ENCODE results near the gene CHKB.
A peak's percentile ranks its signal among the peaks of the same experiment; 100 is the strongest.

CHKB gene

DNA sequence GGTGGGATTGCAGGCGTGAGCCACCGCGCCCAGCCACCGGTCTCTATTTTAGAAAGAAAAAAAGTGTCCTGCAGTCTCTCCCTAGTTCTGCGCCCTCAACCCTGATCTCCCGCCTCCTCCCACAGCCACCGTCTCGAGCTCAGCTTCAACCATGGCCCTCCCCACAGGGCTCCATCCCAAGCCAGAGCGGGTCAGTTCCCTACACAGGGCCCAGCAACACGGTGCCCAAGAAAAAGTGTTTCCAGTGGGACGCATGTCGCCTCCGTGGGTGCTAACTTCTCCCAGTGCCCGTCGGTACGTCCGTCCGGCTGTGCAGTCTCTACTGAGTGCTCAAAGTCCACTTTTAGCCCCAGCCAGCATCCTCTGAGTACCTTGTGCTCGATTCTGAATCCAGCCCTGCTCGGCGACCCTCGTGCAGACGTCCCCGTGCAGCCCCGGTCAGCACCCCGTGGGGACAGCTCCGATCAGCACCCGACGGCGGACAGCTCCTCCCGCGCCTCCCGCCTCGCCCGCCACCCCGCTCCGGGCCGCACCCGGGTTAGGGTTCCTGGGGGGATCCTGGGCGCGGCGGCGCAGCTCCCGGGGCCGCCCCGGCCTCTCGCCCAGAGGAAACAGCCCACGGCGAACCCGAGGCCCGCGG lies 17.3 kb upstream of the CHKB start:
- peak; percentile 33 for DNase-seq (ENCODE audit: low read depth)

DNA sequence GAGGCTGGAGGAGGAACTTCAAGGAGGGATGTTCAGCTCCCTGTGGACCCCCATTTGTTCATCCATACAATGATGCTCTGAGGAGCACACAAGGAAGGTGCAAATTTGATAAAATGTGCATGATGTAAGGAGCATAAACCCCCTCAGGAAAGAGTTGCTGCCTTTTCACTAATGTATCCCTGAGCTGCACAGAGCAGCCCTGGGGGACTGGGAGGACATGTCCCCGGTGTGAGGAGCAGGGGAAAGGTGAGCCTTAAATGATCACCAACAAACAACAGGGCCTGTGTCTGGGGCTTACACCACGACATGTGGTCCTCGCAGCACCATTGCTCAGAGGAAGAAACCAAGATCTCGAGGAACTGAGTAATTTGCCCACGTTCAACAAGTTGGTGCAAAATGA lies 14.4 kb upstream of the CHKB start:
- no peak for DNase-seq (ENCODE audit: low read depth)

DNA sequence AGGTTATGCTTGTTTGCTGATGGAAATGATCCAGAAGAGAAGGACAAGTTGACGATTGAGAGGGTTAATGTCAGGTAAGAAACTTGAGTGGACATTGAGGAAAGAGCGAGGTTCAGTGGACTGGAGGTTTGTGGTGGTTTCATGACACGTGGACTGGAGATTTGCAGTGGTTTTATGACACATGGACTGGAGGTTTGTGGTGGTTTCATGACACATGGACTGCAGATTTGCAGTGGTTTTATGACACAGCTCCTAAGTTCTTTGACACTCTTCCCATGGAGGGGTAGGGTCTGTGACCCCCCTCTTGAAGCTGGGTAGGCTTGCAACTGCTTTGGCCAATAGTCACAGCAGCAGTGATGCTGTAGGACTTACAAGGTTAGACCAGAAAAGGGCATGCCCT lies 12.5 kb upstream of the CHKB start:
- DNase-seq (ENCODE audit: low read depth), result no peak

DNA sequence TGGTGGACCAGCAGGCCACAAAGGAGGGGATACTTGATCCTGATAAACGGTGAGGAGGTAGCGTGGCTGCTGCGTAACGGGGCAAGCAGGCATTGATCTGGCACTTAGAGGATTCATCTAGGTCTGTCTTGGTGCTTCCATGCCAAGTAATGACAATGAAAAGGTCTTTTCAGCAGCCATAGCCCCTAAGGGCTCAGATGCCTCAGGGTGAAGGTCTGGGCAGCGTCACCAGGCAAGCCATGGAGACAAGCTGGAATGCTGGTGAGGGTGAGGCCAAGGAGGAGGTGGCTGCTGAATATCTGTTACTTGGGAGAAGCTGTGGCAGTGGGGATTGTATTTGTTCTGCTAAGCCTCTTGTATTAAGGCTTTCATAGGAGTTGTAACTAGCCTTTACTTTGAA lies 4.8 kb upstream of the CHKB start:
- no peak for DNase-seq (ENCODE audit: low read depth)

DNA sequence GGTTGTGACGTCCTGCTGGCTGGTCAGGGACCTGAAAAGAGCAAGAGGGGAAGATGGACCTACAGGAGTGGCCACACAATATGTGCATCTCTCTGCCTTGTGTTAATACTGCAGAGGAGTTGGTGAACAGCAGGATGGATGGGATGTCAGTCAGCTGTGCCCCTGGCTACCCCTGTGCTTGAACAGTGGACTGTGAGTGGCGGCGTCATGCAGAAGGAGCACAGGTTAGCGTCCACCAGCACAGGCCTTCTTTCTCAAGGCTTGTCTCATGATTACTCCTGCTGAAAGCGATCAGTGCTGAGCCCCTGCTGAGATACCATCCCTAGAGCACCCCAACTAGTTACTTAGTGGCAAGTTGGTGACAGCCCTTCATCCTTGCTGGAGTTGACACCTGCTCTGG lies 3.8 kb upstream of the CHKB start:
- DNase-seq (ENCODE audit: low read depth), result no peak

DNA sequence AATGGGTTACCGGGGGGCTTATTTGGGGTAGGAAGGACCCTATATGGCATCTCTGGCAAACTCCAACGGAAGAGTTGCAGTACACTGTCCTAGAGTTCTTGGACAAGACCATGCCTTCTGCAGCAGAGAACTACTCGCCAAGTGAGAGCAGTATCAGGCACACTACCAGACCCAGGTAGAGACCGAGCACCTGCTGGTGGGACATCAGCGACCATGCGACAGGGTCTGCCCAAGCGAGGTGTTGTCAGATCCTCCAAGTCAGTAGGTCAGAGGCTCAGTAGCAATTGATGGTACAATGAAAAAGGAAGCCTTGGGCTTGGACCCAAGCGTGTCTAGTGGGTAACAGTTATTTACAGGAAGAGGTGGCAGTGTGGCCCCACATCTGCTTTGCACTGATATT lies 3.1 kb upstream of the CHKB start:
- no peak for DNase-seq (ENCODE audit: low read depth)

DNA sequence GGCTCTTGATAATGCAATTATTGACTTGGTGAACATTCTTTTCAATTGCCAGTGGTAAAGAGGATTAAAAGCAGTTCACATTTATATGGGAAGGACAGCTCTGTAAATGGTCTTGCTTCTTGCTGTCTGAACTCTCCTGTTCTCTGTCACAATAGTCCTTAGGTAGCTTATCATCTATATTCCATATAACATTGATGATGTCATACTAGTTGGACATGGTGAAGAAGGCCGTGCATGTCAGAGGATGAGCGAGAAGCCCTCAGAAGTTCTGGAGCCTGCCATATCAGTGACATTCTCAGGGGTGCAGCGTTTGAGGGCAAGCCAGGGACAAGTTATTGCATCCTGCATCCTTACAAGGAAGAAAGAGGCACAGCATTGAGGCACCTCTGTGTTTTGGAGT lies 2.6 kb upstream of the CHKB start:
- DNase-seq (ENCODE audit: low read depth), result no peak

DNA sequence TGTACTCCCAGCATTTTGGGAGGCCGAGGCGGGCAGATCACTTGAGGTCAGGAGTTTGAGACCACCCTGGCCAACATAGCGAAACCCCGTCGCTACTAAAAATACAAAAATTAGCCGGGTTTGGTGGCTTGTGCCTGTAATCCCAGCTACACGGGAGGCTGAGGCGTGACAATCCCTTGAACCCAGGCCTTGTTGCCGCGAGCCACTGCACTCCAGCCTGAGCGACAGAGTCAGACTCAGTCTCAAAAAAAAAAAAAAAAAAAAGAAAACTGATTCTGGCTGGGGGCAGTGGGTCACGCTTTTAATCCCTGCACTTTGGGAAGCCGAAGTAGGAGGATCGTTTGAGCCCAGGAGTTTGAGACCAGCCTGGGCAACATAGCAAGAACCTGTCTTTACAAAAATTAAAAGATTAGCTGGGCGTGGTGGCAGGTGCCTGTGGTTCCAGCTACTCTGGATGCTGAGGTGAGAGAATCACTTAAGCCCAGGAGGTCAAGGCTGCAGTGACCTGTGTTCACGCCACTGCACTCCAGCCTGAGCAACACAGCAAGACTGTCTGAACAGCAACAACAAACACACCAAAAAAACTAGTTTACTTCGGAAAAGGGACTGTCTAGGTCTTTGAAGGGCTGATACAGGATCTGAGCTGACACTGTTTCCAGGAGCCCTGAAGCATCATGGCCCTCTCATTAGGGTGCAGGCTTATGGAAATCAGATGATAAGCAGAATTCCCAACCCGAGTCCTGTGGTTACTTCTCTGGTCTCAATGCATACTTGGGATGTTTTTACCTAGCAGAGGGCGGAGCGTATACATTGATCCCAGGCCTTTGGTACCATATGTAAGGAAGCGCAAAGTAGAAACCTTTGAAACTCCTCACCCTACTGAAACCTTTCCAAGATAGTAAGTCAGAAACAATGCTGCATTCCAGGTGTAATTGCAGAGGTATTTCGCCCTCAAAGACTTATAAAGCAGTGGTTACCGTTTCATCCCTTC lies 1.8 kb upstream of the CHKB start:
- no peak for DNase-seq (ENCODE audit: low read depth)

DNA sequence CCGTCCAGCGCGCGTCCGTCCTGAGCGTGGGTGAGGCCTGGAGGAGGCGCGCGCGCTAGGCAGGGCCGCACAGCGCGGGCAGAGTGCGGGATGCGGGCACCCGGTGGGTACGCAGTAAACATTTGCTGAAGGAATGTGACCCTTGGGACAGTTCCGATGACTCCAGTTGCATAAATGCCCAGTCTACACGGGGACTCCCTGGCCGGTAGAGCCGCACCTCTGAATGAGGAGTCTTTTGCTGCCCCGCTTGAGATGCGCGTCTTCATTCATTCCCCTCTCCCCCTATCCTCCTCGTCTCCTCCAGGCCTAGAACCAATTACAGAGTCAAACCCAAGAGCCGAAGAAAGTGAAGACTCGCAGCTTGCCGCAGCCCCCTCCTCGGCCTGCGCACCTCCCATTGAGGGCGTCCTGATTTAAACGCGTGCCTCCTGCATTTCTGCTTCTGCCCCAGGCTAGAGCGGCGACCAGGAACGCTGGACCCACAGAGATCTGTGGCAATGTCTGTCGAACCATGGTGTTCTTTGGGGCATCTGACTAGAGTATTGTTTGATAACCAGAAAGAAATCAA lies 729 bp upstream of the CHKB start:
- no peak for DNase-seq (ENCODE audit: low read depth)

DNA sequence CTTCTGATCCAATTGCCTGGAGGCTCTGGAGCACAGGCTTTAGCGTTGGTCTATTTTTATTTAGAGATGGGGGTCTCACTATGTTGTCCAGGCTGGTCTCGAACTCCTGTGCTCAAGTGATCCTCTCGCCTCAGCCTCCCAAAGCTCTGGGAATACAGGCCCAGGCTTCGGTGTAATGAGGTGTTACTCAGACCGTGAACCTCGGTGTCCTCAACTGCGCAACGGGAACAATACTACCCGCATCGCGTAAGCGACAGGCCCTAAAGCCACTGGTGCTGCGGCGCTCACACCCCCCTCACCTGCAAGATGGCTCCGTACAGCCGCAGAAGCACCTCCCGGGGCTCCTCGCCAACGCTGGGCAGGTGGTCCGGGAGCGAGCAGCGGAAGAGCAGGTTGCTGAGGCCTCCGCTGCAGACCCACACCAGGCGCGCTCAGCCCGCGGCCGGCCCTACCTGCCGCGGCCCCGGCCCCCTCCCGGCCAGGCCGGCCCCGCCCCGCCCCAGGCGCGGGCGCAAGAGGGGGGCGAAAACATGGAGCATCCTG lies 628 bp downstream of the CHKB start:
- no peak for DNase-seq (ENCODE audit: low read depth)

DNA sequence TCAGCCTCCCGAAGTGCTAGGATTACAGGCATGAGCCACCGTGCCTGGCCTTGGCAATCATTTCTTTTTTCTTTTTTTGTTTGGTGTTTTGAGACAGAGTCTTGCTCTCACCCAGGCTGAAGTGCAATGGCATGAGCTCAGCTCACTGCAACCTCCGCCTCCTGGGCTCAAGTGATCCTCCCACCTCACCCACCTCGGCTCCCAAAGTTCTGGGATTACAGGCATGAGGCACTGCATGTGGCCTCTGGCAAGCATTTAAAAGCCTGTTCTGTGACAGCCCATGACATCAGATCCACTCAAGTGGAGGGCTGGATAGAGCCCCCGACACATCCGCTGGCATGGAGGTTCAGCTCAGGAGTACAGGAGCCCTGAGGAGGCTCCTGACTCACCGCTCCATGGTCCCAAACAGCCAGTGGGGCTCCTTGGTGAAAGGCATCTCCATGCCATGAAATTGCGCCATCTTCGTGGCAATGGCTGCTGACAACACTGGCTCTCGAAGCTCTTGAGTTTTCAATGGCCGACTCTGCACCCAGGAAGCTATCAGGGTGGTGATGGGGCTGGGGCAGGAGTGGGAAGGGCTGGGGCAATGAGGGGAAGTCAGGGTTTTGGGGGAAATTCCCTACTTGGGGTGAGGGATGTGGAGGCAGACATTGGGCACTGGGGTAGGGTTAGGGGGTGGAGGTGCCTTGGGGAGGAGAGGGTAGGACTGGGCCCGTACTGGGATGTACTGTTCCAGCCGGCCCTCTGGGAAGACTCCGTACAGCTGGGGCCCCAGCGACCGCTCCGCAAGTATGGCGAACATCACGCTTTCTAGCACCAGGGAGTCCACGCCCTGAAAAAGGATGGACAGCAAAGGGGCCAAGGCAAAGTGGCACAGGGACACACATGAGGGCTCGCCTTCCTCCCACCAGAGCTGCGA lies 1.4 kb downstream of the CHKB start:
- no peak for DNase-seq (ENCODE audit: low read depth)

DNA sequence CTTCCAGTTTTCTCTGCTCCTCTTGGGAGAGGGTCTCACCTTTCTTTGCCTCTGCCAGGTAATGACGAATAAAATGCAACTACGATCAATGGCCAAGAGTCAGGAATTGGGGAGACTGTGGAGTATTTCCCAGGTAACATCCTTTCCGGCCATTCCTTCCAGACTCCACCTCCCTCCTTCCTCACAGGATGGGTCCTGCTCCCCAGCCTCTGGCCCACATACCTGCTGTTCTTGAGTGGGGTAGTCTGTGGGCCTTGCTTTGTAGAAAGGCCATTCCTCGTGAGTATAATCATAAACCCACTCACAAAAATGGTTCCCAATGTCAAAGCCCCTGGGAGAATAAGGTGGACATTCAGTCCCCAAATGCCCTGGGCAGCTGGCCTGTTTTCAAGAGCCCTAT lies 2.9 kb downstream of the CHKB start:
- DNase-seq (ENCODE audit: low read depth), result no peak

DNA sequence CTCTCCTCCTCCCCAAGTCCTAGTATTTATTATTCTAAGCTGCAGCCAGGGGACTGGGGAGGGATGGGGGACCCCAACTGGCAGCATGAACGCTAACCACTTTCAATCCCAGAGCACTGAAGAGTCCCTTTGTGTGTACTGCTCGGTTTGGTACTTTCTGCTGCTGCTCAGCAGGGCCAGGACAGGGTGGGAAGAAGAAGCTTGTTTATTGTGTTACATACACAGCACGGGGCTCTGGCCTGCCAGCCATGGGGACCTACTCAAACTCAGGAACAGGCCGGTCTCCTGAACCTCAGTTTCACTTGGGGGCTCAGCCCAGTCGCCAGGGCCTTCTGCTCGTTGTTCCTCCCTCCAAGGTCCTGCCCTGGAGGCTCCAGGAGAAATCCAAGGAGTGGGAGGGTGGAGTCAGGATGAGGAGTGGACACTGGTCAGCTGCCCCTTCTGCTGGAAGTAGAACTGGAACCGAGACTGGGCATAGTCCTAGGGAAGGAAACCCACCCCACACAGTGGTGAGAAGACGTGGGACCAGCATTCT lies 3.8 kb downstream of the CHKB start:
- no peak for DNase-seq (ENCODE audit: low read depth)

DNA sequence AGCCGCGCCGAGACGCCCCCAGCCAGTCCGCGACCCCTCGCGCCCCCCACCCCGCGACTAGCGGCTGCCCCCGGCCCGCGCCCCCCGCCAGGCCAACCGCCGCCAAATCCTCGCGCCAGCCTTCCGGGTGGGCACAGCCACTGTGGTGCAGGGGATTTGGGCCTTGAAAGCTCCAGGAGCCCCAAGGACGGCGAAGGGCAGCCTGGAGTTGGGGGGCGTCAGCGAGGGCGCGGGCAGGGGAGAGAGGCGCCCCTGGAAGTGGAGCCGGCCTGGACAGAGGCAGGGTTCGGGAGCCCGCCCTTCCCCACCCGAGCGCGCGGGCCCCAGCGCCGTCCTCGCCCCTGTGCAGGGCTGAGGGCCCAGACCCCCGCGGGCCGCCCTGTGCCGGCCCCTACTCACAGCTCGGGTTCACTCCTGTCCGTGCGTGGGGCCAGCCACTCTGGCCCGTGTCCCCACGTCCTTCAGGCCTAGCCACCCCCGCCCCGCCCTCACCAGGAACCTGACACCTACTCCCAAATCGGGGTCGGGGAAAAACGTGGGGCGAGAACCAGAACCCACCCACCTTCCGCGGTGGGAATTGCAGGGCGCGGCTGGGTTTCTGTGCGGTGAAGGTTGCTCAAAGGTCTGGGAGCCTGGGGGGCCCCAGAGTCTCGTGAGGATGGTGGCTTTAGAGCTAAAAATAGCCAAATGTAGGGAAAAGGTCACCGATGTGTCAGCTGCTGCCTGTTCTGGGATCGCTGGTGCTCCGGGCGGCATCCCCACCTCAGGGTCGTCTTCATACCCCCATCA lies 4.5 kb downstream of the CHKB start, which contains the start of gene CPT1B:
TSS of gene CPT1B (minus strand) at position 441 of the 789 bp plus-strand sequence. CDS start 512 bp downstream, outside the sequence.
- DNase-seq (ENCODE audit: low read depth), result no peak

DNA sequence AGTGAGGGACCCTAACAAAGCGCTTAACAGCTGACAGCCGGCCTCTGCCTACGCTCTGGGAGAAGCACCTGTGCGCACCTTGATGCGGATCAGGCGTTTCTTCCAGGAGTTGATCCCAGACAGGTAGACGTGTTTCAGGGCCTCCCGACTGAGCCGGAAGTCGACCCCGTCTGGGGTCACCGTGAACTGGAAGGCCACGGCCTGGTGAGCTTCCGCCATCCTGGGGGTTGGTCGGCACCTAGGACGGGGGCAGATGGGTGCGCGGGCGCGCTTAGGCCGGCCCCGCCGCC lies 5.0 kb downstream of the CHKB start:
- no peak for DNase-seq (ENCODE audit: low read depth)

DNA sequence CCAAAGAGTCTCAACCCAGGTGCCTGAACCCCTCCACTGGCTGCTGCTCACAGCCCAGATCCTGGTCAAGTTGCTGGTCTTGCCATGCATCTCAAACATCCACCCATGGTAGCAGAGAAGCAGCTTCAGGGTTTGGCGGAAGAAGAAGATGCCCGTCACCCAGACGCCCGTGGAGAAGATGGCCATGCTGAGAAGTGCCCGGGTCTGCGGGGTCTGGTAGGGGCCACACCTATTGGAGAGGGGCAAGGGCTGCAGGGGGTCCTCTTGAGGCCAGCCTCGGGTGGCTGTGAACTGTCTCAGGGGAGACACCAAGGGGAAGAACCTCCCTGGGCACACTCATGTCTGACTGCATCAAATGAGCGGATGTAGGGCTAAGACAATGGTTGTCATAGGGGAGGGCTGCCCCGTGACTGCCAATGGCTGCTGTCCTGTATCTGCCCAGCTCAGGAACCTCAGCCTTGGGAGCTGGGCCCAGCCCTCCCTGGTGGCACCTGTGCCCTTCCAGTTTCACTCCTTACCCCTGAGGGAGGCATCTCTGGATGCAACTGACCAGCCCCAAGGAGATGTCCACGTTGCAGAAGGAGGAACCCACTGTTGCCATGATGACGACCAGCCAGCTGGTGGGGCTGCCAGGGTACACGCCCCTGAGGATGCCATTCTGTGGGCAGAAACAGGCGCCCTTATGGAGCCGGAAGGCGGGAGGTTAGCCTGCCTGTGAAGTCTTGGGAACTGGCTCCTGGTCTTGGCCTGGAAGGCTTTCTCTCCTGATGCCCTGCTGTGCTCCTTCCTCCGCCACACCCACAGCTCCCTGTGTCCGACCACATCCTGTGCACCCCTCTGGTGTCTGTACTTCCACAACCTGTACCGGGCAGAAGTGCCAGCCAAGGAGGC lies 5.6 kb downstream of the CHKB start:
- DNase-seq (ENCODE audit: low read depth), result no peak

DNA sequence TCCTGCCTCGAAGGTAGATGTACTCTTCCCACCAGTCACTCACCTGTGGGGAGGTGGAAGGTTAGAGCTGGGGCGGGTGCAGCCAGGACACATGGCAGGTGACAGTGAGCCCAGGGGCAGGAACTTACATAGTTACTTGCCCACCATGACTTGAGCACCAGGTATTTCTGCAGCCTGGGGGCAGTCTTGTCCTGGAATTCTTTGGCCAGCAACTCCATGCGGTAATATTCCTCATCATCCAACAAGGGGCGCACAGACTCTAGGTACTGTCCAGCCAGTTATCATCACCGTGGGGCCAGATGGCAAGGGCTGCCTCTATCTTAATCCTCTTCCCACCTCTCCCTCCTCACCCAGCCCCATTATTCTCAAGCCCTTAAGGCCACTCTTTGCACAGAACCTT lies 6.6 kb downstream of the CHKB start:
- DNase-seq (ENCODE audit: low read depth), result no peak

DNA sequence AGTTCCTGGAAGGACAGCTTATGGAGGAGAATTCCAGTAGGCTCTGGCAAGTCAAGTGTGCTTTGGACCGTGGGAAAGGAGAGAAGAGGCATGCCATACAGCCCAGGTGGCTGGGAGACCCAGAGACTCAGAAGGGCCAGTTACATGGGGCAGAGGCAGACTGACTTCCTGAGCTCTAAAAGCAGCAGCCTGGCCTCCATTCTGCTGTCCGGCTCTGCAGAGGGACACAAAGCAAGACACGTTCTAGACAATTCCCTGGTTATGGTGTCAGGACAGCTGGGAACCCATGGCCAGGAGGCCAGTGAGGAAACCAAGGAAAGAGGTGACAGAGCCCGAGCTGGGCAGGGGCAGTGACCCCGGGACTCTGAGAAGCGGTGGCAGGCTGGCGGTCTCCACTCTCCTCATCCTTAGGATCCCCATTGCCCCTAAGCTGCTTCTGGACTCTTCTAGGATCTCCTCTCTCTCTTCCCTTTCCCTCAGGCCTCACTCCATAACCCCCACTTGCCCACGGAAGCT lies 7.2 kb downstream of the CHKB start:
- no peak for DNase-seq (ENCODE audit: low read depth)

DNA sequence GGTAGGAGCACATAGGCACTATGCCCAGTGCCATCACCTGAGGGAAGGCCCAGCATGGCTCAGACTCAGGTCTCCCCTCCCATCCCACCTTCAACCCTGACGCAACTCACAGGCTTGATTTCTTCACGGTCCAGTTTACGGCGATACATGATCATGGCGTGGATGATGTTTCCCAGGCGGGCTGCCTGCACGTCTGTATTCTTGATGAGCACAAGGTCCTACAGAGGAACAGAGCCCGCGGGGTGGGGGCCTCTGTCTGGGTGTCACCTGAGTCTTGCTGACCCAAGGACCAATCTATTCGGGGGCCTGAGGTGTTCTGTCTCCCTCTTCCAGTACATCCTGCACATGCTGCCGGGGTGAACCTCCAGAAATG lies 8.3 kb downstream of the CHKB start:
- DNase-seq (ENCODE audit: low read depth), result no peak
